CD14-positive monocyte (primary cell): ENCODE measurements around the gene TACC2. TPM values are rescaled to one million over a fixed set of nuclear protein-coding genes. Genes with fewer than 3 reads are reported as not detected.
"Not testable (repeated sequence)": the region's sequence is repeated elsewhere in the genome, so short reads cannot be mapped to it uniquely, and the experiment has no call there.

Source experiments
- DNase-seq, 3 donors: peaks; one replicate each; pipeline ENCODE4 v3.0.0-alpha.2; 2011 to 2022
- H2AFZ ChIP-seq: 2 replicates; pipeline ENCODE4 v1.6.0; 2012; ENCODE audit warnings: mild to moderate bottlenecking, low read depth, low read length, inconsistent platforms; ENCODE audit not compliant: insufficient read depth, poor library complexity, severe bottlenecking
- H3K27ac ChIP-seq, 2 donors: 1 replicate in 1 of 2; 2 replicates in 1 of 2; pipeline ENCODE4 v1.5.1; 2012 to 2013; ENCODE audit warnings: low read length in 2 of 2, control low read depth in 1 of 2, inconsistent platforms in 1 of 2, low read depth in 1 of 2, mild to moderate bottlenecking in 1 of 2
- H3K27me3 ChIP-seq, 2 donors: one replicate each; pipeline versions ENCODE4 v1.6.0 to v1.6.1; 2011 to 2013; ENCODE audit warnings: low read length in 2 of 2; ENCODE audit not compliant: control insufficient read depth in 2 of 2, insufficient read depth in 2 of 2
- H3K36me3 ChIP-seq, 2 donors: replicated peaks in 1 of 2; 1 replicate in 1 of 2; 2 replicates in 1 of 2; pipeline versions ENCODE4 v1.5.1 to v1.6.1; 2012 to 2013; ENCODE audit warnings: low read length in 2 of 2, control low read depth in 1 of 2, inconsistent platforms in 1 of 2, mild to moderate bottlenecking in 1 of 2; ENCODE audit not compliant: insufficient read depth in 2 of 2, control insufficient read depth in 1 of 2
- H3K4me1 ChIP-seq, 2 donors: 1 replicate in 1 of 2; 2 replicates in 1 of 2; pipeline versions ENCODE4 v1.5.1 to v1.6.1; 2012 to 2013; ENCODE audit warnings: low read length in 2 of 2, control low read depth in 1 of 2, inconsistent platforms in 1 of 2, mild to moderate bottlenecking in 1 of 2, moderate library complexity in 1 of 2; ENCODE audit not compliant: insufficient read depth in 2 of 2, control insufficient read depth in 1 of 2
- H3K4me2 ChIP-seq: replicated peaks from 2 replicates; pipeline ENCODE3; 2012; ENCODE audit warnings: low read length, moderate library complexity, mild to moderate bottlenecking; ENCODE audit not compliant: poor library complexity, severe bottlenecking; ENCODE audit errors: extremely low read depth
- H3K4me3 ChIP-seq, 3 experiments: fragments of 200-600 bp in 1 of 3; sonication (generic) in 1 of 3; replicated peaks in 1 of 3; 1 replicate in 2 of 3; 2 replicates in 1 of 3; pipeline ENCODE4 v1.5.1; 2011 to 2013; ENCODE audit warnings: low read length in 3 of 3, mild to moderate bottlenecking in 3 of 3, control low read depth in 2 of 3, low read depth in 2 of 3, inconsistent platforms in 1 of 3, moderate library complexity in 1 of 3
- H3K79me2 ChIP-seq: 2 replicates; pipeline ENCODE4 v1.6.0; 2012; ENCODE audit warnings: mild to moderate bottlenecking, control low read depth, inconsistent platforms, low read length, moderate library complexity; ENCODE audit not compliant: insufficient read depth
- H3K9ac ChIP-seq: 2 replicates; pipeline ENCODE4 v1.6.0; 2017; ENCODE audit warnings: low read length, mild to moderate bottlenecking; ENCODE audit not compliant: insufficient read depth, poor library complexity, severe bottlenecking
- H3K9me3 ChIP-seq, 2 donors: replicated peaks in 1 of 2; 1 replicate in 1 of 2; 2 replicates in 1 of 2; pipeline versions ENCODE4 v1.5.1 to v1.6.1; 2012 to 2013; ENCODE audit warnings: low read length in 2 of 2, control low read depth in 1 of 2; ENCODE audit not compliant: control insufficient read depth in 1 of 2, insufficient read depth in 1 of 2
- H4K20me1 ChIP-seq: 2 replicates; pipeline ENCODE4 v1.6.0; 2012; ENCODE audit warnings: mild to moderate bottlenecking, low read length, control low read depth, moderate library complexity; ENCODE audit not compliant: insufficient read depth
- H3K27ac Mint-ChIP-seq, 7 donors: one replicate each; pipeline ENCODE4 v1.8.0; 2020; ENCODE audit warnings: mild to moderate bottlenecking in 7 of 7, mixed read lengths in 7 of 7, moderate library complexity in 6 of 7, inconsistent platforms in 2 of 7
- H3K27me3 Mint-ChIP-seq, 3 donors: one replicate each; pipeline ENCODE4 v1.8.0; 2021 to 2022; ENCODE audit warnings: low read depth in 3 of 3, mild to moderate bottlenecking in 3 of 3, mixed read lengths in 3 of 3, moderate library complexity in 3 of 3, inconsistent platforms in 1 of 3
- H3K36me3 Mint-ChIP-seq, 2 donors: one replicate each; pipeline ENCODE4 v1.8.0; 2020; ENCODE audit warnings: mixed read lengths in 2 of 2, inconsistent platforms in 1 of 2, mild to moderate bottlenecking in 1 of 2
- H3K4me1 Mint-ChIP-seq: one replicate; pipeline ENCODE4 v1.8.0; 2020; ENCODE audit warnings: mild to moderate bottlenecking, mixed read lengths
- H3K4me3 Mint-ChIP-seq, 2 donors: one replicate each; pipeline ENCODE4 v1.8.0; 2020; ENCODE audit warnings: mild to moderate bottlenecking in 2 of 2, mixed read lengths in 2 of 2, moderate library complexity in 1 of 2
- H3K9me3 Mint-ChIP-seq, 7 donors: one replicate each; pipeline ENCODE4 v1.8.0; 2020 to 2022; ENCODE audit warnings: mixed read lengths in 7 of 7, mild to moderate bottlenecking in 6 of 7, moderate library complexity in 6 of 7, inconsistent platforms in 2 of 7
- CTCF ChIP-seq: fragments of 200-600 bp; IDR thresholded peaks from one replicate; pipeline ENCODE4 v1.8.0; 2022; ENCODE audit warnings: antibody characterized with exemption, mild to moderate bottlenecking
- WGBS: methylation state at CpG from one replicate; pipeline ENCODE4 v1.1.5; 2013; ENCODE audit warnings: missing lambda C conversion rate; ENCODE audit not compliant: insufficient coverage; 5-methylcytosine and 5-hydroxymethylcytosine counted together
- intact Hi-C, 2 donors: fragments of 100-400 bp; cut with micrococcal nuclease; formaldehyde crosslinking; loops; one replicate each; pipeline versions ENCODE4 v1.15.0 to v1.15.1; 2023
- polyA plus RNA-seq, 3 donors: library from polyadenylated mRNA; depleted of rRNA in 1 of 3; unstranded in 2 of 3; stranded (reverse) in 1 of 3; fragments of 300-500 nt in 2 of 3; fragments of >200 nt in 1 of 3; fragmentation: Illumina TruSeq in 2 of 3; gene quantifications; 1 replicate in 2 of 3; 2 replicates in 1 of 3; pipeline ENCODE4 v1.2.3, GENCODE V29; 2012 to 2021

The TACC2 gene
- polyA plus RNA-seq, 3 donors: 0.03 TPM; not detected in 2

GRCh38 chr10:122022276-122022675, 33.3 kb downstream of the TACC2 start:
- WGBS: 100% methylated on average over 1 of the region's 4 CpGs
- Mint-ChIP-seq H3K4me1 (no peaks in the 10 kb centered on the region), H3K9me3 (peaks cover 0 to 2% (median 0%) of the 10 kb centered on the region in 7 donors), H3K4me3 (no peak overlapping the region), H3K36me3 (no peaks in the 10 kb centered on the region), H3K27me3 (peaks cover 15 to 19% (median 17%) of the 10 kb centered on the region in 3 donors), H3K27ac (no peak overlapping the region)
- Histone ChIP-seq H2AFZ (no peak overlapping the region), H4K20me1 (no peaks in the 10 kb centered on the region), H3K27me3 (peaks cover 0 to 13% of the 10 kb centered on the region in 2 donors), H3K4me2 (no peak overlapping the region), H3K9ac (no peak overlapping the region), H3K79me2 (no peaks in the 10 kb centered on the region), H3K9me3 (no peaks in the 10 kb centered on the region), H3K4me1 (no peaks in the 10 kb centered on the region), H3K4me3 (no peak overlapping the region), H3K36me3 (no peaks in the 10 kb centered on the region), H3K27ac (no peak overlapping the region)
- intact Hi-C loops: no loop called here
- no peak for TF ChIP-seq CTCF
- no peak for DNase-seq

- WGBS: 100% methylated on average over 1 of the region's 7 CpGs
- H3K27ac Mint-ChIP-seq, H3K27ac ChIP-seq, H3K36me3 ChIP-seq, H2AFZ ChIP-seq, H3K9me3 ChIP-seq, H3K9me3 Mint-ChIP-seq, H3K4me1 Mint-ChIP-seq, H3K4me3 Mint-ChIP-seq, intact Hi-C loops, H3K36me3 Mint-ChIP-seq, H3K4me3 ChIP-seq, DNase-seq, H3K4me1 ChIP-seq, H3K79me2 ChIP-seq, H4K20me1 ChIP-seq, H3K9ac ChIP-seq, H3K4me2 ChIP-seq: not testable (repeated sequence)
- peaks cover 11 to 17% (median 17%) of the 10 kb centered on the region in 3 donors for H3K27me3 Mint-ChIP-seq
- peaks cover 0 to 13% of the 10 kb centered on the region in 2 donors for H3K27me3 ChIP-seq
Observed at GRCh38 chr10:122023257-122023656, 34.3 kb downstream of the TACC2 start.
